ENCODE measurements around the gene SHISA7.

GRCh38 chr19:55419103-55419502 is 24.0 kb downstream of the SHISA7 start:
- TF ChIP-seq CTCF (IDR thresholded peaks at IDR 0.05), result no peak
- TF ChIP-seq ZFX (IDR thresholded peaks at IDR 0.05; ENCODE audit: borderline replicate concordance), result no peak

Measured in 22Rv1 (cell line).